Measurements from ENCODE around the gene ARR3.
"Not testable (repeated sequence)": the region's sequence is repeated elsewhere in the genome, so short reads cannot be mapped to it uniquely, and the experiment has no call there.

The ARR3 gene

DNA sequence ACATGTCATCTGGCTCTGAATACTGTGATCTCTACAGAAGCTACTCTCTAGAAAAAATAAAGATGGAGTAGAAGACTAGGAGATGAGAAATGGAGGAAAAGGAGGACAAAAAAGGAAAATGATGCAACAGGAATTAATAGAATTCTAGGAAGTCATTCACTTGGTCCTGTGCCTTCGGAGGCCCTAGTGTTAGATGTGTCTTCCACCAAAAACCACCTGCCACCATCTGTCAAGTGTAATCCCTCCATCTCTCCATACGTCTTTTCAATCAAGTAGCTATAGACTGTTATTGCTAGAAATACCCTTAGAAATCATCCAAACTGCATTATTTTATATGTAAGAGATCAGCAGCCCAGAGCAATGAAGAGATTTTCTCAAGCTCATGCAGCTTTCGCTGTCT lies 10.9 kb downstream of the ARR3 start:
- DNase-seq (ENCODE audit: low read depth in 1 of 2, low spot score in 1 of 2), result no peak

DNA sequence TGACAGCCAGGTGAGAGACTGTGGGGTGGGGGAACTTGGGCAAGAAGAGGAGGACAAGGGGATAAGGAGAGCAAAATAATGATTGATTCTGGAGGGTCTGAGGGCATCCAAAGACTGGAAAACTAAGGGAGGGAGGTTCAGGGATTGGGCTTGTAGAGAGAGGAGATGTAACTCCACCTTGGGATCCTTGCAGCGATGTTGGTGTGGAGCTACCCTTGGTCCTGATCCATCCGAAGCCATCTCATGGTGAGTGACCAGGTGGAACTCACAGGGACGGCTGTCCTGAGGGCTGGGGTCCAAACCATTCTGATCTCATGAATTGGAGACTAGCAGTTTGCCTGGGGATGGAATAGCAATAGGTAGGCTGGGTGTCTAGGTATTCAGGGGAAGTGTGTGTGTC lies 12.4 kb downstream of the ARR3 start:
- no peak for DNase-seq (ENCODE audit: low read depth in 1 of 2, low spot score in 1 of 2)

DNA sequence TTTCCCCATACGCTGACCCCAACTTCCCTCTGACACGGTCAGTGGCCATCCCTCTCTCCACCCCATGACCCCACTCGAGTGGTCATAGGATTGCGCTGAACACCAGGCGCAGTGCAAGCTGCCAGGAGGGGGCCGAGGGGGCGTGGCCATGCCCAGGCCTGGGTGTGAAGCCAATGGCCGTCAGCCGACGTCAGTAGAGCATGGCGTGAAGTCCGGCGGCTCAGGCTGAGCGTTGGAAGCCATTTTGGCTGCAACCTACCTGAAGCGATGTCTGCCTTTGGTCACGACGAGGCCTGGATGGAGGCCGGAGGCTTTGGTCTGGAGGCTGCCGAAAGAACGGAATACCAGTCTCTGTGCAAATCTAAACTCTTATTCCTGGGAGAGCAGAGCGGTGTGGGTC lies 13.8 kb downstream of the ARR3 start, which contains the start of gene RAB41:
RAB41 (plus strand) TSS at position 222 of the 400 bp plus-strand sequence; CDS start at position 268, 46 bp downstream.
- no peak for DNase-seq (ENCODE audit: low read depth in 1 of 2, low spot score in 1 of 2)

DNA sequence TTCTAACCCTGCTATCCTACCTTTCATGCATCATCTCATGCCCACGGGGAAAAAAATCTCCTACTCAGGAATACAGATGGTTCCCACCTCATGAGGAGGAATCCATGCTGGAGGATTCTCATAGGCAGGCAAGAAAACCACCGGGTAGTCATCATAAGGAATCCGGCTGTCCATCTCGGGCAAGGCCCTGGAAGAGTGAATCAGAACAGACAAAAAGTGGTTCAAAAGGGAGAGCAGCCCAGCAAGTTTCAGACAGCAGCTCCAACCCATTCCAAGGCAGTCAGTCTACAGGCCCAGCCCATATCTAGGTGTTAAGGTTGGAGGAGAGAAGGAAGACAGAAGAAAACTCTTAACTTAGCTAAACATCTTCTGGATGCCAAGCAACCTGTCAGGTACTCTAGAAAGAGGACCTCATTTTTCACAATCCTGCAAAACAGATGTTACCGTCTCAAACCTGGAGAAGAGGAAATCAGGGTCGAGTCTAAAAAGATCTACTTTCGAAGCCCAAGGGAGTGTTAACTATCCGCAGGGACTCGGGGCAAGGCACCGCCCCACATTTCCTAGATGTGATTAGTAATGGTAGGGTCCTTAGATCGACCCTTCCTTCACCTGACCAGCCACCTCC lies 21.1 kb downstream of the ARR3 start:
- DNase-seq (ENCODE audit: low read depth in 1 of 2, low spot score in 1 of 2), result no peak

DNA sequence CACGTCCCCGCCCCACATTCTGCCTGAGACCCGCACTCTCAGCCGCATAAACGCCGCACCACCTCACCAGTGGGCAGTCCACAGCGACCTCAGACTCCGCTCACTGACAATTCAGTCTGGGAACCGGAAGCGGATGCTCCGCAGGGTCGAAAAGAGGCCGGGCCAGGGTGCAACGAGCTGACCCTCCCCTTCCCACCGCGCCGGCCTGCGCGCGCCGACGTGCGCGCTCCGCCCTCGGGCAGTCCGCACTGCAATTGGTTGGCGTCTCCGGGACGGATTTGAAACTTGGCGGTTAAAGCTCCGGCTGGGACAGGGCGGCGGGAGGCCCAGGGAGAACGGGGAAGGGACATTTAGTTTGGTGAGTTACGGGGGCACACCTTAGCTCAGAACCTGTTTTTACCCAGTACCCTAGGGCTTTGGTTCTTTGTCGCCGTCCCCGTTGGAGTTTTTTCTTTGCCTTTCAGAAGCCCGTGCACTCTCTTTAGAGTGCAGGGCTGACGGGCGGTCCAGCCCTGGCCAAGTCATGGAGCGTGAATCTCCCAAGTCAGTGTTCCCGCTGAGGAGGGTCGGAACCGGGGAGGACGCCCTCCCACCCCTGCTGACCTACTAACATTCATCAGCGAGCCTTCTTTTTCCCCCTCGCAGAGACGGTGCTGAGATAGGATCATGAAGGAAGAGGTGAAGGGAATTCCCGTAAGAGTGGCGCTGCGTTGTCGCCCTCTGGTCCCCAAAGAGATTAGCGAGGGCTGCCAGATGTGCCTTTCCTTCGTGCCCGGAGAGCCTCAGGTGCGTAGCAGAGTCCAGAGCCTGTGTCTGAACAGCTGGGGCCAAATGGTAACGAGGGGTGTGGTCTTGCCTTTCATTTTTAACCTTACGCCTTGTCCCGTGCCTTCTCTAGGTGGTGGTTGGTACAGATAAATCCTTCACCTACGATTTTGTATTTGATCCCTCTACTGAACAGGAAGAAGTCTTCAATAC lies 21.9 kb downstream of the ARR3 start, which contains the start of the genes KIF4A and PDZD11:
KIF4A (plus strand) TSS at position 312 of the 978 bp plus-strand sequence; CDS start at position 667, 355 bp downstream.
PDZD11 (minus strand) TSS at position 135 of the 978 bp plus-strand sequence. CDS start 586 bp downstream, outside the sequence.
- DNase-seq (ENCODE audit: low read depth in 1 of 2, low spot score in 1 of 2), result peak; percentile 40 to 54

DNA sequence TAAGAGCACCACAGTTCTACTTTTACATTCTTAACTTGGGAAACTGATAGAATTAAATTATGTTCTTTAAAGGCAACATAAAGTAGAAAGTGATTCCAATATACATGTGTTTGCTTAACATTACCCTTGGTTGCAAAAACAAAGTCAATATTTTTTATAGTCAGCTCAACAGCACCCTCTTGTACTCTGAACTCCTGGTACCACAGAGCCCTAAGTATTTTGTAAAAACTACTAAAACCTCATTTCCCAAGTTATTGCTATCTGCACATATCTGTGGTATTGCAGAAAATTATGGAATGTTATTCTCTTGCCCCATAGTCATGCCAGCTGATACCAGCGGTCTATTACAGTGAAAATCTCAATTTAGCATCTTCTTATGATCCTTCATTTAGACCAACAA lies 24.7 kb downstream of the ARR3 start:
- no peak for DNase-seq (ENCODE audit: low read depth in 1 of 2, low spot score in 1 of 2)

DNA sequence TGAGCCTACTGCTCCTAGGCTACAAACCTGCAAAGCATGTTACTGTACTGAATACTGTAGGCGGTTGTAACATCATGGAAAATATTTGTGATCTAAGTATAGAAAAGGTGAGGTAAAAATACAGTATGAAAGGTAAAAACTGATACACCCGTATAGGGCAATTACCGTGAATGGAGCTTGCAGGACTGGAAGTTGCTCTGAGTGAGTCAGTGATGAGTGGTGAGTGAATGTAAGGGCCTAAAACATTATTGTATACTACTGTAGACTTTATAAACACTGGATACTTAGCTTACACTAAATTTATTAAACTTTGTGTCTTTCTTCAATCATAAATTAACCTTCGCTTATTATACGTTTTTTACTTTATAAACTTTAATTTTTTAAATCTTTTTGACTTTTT lies 25.5 kb downstream of the ARR3 start:
- no peak for DNase-seq (ENCODE audit: low read depth in 1 of 2, low spot score in 1 of 2)

DNA sequence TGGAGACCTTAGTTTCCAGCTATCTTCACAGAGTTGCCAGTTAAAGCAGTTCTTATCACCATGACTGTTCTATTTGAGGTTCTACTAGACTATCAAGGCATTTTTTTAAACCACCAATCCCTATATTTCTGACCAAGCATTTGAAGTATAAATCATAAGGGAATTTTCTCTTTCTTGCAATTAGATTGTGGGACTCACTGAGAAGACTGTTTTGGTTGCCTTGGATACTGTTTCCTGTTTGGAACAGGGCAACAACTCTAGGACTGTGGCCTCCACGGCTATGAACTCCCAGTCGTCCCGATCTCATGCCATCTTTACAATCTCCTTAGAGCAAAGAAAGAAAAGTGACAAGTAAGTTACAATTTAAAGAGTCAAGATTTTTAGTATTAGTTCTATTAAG lies 33.6 kb downstream of the ARR3 start:
- no peak for DNase-seq (ENCODE audit: low read depth in 1 of 2, low spot score in 1 of 2)

DNA sequence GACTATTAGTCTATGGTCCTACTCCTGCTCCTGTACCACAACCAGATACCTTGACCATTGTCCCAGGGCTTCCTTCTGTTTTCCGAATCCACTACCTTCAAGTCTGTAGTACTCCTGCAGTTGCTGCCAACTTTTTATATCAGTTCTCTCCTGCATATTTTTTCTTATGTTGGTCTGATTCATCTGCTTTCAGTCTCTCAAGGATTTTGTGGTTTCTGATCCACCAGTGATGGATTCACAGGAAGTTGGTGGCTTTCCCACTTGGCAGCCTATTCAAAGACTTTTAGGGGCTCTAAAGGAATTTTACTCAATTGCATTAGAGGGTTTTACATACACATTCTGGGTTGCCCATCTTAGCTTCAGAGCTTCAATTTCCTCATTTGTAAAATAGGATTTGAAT lies 45.4 kb downstream of the ARR3 start:
- DNase-seq (ENCODE audit: low read depth in 1 of 2, low spot score in 1 of 2), result no peak

DNA sequence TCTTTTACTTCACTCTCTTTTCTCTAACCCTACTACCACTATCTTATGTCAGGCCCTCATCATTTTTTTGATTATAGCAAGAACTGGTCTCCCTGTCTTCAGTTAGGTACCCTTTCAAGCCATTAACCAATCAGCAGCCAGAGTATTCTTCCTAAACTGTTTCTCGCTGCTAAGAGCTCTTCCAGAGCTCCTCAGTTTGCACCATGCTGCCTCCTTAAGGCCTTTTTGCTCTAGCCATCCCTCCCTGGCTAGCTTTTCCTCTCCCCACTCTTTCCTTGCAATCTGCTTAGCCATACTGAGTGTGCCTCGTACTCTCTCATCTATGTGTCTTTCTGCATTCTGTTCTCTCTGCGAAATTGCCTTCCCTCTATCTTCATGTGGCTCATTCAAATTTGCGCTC lies 54.6 kb downstream of the ARR3 start:
- DNase-seq (ENCODE audit: low read depth in 1 of 2, low spot score in 1 of 2), result no peak

DNA sequence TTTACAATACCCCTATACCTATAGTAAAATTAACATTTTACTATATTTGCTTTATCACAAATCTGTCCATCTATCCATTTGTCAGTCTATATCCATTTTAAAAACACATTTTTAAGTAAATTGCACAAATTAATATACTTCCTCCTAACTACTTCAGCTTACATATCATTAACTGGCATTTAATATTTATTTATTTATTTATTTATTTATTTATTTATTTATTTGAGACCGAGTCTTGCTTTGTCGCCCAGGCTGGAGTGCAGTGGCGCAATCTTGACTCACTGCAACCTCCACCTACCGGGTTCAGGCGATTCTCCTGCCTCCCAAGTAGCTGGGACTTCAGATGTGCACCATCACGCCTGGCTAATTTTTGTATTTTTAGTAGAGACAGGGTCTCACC lies 55.5 kb downstream of the ARR3 start:
- DNase-seq (ENCODE audit: low read depth in 1 of 2, low spot score in 1 of 2), result not testable (repeated sequence)

DNA sequence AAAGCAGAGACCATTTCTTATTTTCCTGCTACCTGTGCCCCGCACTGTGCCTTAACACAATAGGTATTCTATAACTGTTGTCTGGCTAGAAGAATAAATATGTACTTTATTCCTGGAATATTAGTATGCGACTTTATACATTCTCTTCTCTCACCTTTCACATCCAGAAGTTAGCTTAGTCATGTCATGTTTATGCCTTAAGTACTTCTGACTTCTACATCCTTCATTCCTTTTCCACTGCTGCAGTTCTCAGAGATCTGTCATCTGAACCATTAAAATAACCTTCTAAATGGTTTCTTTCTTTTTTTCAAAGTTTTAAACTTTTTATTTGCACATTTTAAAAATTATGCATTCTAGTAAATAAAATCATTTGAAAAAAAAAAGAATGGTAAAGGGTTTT lies 56.2 kb downstream of the ARR3 start:
- no peak for DNase-seq (ENCODE audit: low read depth in 1 of 2, low spot score in 1 of 2)

DNA sequence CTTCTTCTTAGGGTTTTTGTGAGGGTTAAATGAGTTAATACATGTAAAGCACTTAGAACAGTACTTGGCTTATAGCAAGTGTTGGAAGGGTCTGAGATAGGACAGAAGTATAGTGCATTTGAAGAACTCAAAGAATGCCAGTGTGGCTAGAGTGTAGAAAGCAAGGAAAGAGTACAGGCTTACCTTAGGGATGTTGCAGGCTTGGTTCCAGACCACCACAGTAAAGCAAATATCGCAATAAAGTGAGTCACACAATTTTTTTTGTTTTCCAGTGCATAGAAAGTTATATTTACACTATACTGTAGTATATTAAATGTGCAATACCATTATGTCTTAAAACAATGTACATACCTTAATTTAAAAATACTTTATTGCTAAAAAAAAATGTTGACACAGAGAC lies 63.0 kb downstream of the ARR3 start:
- no peak for DNase-seq (ENCODE audit: low read depth in 1 of 2, low spot score in 1 of 2)

All from activated CD4-positive, alpha-beta T cell treated with anti-CD3 and anti-CD28 coated beads, Interleukin-2, amount 50 U/mL, for 24 hours (primary cell).